Fibroblast of lung (primary cell): ENCODE measurements around the gene MAPKAPK3. TPM values are rescaled to one million over a fixed set of nuclear protein-coding genes. Genes with fewer than 3 reads are reported as not detected.

Source experiments
- DNase-seq, 2 donors: peaks; one replicate each; pipeline versions ENCODE4 v3.0.0 to v3.0.0-alpha.2; 2010; ENCODE audit warnings: low read depth in 2 of 2
- H2AFZ ChIP-seq: 2 replicates; pipeline ENCODE4 v1.5.1; 2012; ENCODE audit warnings: low read length, control low read depth, inconsistent platforms
- H3K27ac ChIP-seq: 2 replicates; pipeline ENCODE4 v1.5.1; 2011; ENCODE audit warnings: low read length, control low read depth; ENCODE audit not compliant: insufficient read depth
- H3K27me3 ChIP-seq: 2 replicates; pipeline ENCODE4 v1.5.1; 2011; ENCODE audit warnings: mild to moderate bottlenecking, low read length; ENCODE audit not compliant: control insufficient read depth, insufficient read depth
- H3K36me3 ChIP-seq: 2 replicates; pipeline ENCODE4 v1.5.1; 2011; ENCODE audit warnings: low read length; ENCODE audit not compliant: control insufficient read depth, insufficient read depth
- H3K4me1 ChIP-seq: 2 replicates; pipeline ENCODE4 v1.5.1; 2011; ENCODE audit warnings: low read length; ENCODE audit not compliant: control insufficient read depth, insufficient read depth; ENCODE audit errors: extremely low read depth
- H3K4me2 ChIP-seq: 2 replicates; pipeline ENCODE4 v1.5.1; 2011; ENCODE audit warnings: low read length, control low read depth; ENCODE audit not compliant: insufficient read depth; ENCODE audit errors: extremely low read depth
- H3K4me3 ChIP-seq, 4 experiments: fragments of 200-600 bp in 1 of 4; sonication (generic) in 1 of 4; replicated peaks in 1 of 4; 2 replicates each; pipeline ENCODE4 v1.5.1; 2011 to 2016; ENCODE audit warnings: low read length in 4 of 4, low read depth in 3 of 4, mild to moderate bottlenecking in 3 of 4, control low read depth in 2 of 4, inconsistent platforms in 1 of 4, mixed read lengths in 1 of 4; ENCODE audit not compliant: insufficient read depth in 1 of 4; ENCODE audit errors: control extremely low read depth in 1 of 4
- H3K79me2 ChIP-seq: 2 replicates; pipeline ENCODE4 v1.5.1; 2012; ENCODE audit warnings: mild to moderate bottlenecking, low read length, inconsistent platforms; ENCODE audit not compliant: control insufficient read depth, insufficient read depth
- H3K9ac ChIP-seq: 2 replicates; pipeline ENCODE4 v1.5.1; 2011; ENCODE audit warnings: mild to moderate bottlenecking, low read length, control low read depth; ENCODE audit not compliant: insufficient read depth
- H3K9me3 ChIP-seq: 2 replicates; pipeline ENCODE4 v1.5.1; 2012; ENCODE audit warnings: low read depth, low read length; ENCODE audit not compliant: control insufficient read depth, insufficient read depth
- H4K20me1 ChIP-seq: 2 replicates; pipeline ENCODE4 v1.5.1; 2011; ENCODE audit warnings: low read length; ENCODE audit not compliant: control insufficient read depth, insufficient read depth; ENCODE audit errors: extremely low read depth
- EZH2 ChIP-seq: IDR thresholded peaks from 2 replicates; pipeline ENCODE4 v1.5.1; 2012; ENCODE audit warnings: low read length, control low read depth, mild to moderate bottlenecking; ENCODE audit errors: missing control alignments
- polyA plus RNA-seq, 2 donors: library from polyadenylated mRNA; depleted of rRNA in 1 of 2; stranded (reverse) in 1 of 2; unstranded in 1 of 2; fragments of >200 nt; gene quantifications; 2 replicates each; pipeline ENCODE4 v1.2.1, GENCODE V29; 2011 to 2012; ENCODE audit warnings: missing spikeins in 1 of 2
- total RNA-seq: library from RNA; depleted of rRNA; stranded (reverse); fragments of >200 nt; gene quantifications from 2 replicates; pipeline ENCODE4 v1.2.1, GENCODE V29; 2014
- TF ChIP-seq, protein P1 (sequence below), 2 donors: IDR thresholded peaks in 1 of 2; conservative IDR thresholded peaks in 1 of 2; 1 replicate in 1 of 2; 2 replicates in 1 of 2; pipeline ENCODE4 v1.5.1; 2011 to 2012; ENCODE audit warnings: low read length in 2 of 2, control low read depth in 1 of 2, inconsistent platforms in 1 of 2, low read depth in 1 of 2, mild to moderate bottlenecking in 1 of 2

MAPKAPK3 gene
- total and polyA plus RNA-seq, 2 donors (not counting 1 experiment from before 2014, with no cell fraction given): 34.3 to 38.4 TPM

DNA sequence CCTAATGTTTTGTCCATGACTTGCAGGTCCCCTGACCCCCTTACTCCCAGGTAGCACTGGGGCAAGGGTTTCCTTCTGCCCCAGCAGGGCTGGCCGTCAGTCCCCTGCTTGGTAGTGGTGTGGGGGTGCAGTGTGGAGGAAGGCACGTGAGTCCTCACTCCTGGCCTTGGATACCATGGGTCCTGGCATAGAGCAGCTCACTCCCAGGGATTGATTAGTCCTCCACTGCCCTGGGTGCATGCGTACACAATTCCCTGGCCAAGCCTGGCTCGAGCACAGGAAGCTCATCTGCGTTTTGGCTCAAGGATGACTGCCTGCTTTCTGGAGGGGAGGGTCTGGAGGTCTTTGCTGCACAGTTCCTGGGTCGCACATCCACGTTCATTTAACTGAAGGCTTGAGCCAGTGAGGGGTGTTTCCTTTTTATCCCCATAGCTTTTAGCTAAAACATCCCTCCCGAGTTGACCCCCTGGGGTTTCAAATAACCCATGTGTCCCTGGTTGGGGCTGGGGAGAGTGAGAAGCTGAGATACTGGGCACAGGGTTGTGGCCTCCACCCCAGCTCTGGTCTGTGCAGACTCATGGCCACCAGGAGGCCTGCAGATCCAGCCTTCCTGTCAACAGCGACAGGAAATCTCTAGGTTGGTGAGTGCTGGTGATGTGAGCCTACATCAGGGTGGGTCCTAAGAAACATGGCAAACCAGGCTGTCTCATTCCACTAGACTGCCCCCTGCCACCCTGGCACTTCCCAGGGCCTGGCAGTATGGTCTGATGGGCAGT is 36.1 kb upstream of the MAPKAPK3 start:
- no peaks in the 10 kb centered on the region for H3K9me3 ChIP-seq
- peaks cover 4% of the 10 kb centered on the region for H3K36me3 ChIP-seq
- no peaks in the 10 kb centered on the region for H4K20me1 ChIP-seq
- H3K9ac ChIP-seq: no peak overlapping the region
- no peaks in the 10 kb centered on the region for H3K4me1 ChIP-seq
- H2AFZ ChIP-seq: no peak overlapping the region
- H3K27ac ChIP-seq: no peak overlapping the region
- no peak for DNase-seq
- H3K4me3 ChIP-seq: no peak overlapping the region
- no peaks in the 10 kb centered on the region for H3K27me3 ChIP-seq
- no peak overlapping the region for H3K4me2 ChIP-seq
- TF ChIP-seq EZH2: no peak
- TF ChIP-seq, protein P1, sequence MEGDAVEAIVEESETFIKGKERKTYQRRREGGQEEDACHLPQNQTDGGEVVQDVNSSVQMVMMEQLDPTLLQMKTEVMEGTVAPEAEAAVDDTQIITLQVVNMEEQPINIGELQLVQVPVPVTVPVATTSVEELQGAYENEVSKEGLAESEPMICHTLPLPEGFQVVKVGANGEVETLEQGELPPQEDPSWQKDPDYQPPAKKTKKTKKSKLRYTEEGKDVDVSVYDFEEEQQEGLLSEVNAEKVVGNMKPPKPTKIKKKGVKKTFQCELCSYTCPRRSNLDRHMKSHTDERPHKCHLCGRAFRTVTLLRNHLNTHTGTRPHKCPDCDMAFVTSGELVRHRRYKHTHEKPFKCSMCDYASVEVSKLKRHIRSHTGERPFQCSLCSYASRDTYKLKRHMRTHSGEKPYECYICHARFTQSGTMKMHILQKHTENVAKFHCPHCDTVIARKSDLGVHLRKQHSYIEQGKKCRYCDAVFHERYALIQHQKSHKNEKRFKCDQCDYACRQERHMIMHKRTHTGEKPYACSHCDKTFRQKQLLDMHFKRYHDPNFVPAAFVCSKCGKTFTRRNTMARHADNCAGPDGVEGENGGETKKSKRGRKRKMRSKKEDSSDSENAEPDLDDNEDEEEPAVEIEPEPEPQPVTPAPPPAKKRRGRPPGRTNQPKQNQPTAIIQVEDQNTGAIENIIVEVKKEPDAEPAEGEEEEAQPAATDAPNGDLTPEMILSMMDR (conservative IDR thresholded peaks at IDR 0.05 in 1 of 2, IDR thresholded peaks at IDR 0.05 in 1 of 2; ENCODE audit: low read depth in 1 of 2, low read length in 2 of 2): peak in 1 of 2 donors; percentile 15
- H3K79me2 ChIP-seq: no peaks in the 10 kb centered on the region

DNA sequence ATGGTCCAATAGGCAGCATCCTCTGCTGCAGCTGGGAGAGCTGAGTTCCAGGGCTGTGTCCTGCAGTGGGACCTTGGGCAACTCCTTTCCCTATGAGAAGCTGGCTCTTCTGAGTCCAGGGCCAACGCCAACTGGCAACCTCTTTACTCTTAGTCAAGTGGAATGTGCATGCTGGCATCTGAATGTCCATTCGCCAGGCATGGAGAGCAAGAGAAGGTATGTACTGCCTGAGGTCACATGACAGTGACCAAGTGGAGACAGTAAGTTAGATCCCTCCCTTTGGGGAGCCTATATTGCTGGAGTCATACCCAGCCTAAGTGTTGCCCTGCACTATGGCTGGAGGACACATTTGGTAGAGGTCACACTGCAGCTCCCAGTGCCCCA is 35.5 kb upstream of the MAPKAPK3 start:
- Histone ChIP-seq H3K27me3 (no peaks in the 10 kb centered on the region), H3K79me2 (no peaks in the 10 kb centered on the region), H3K4me3 (no peak overlapping the region), H3K36me3 (peaks cover 4% of the 10 kb centered on the region), H2AFZ (no peak overlapping the region), H3K9ac (no peak overlapping the region), H3K4me1 (no peaks in the 10 kb centered on the region), H4K20me1 (no peaks in the 10 kb centered on the region), H3K9me3 (no peaks in the 10 kb centered on the region), H3K27ac (no peak overlapping the region), H3K4me2 (no peak overlapping the region)
- no peak for TF ChIP-seq EZH2
- TF ChIP-seq, protein P1 (conservative IDR thresholded peaks at IDR 0.05 in 1 of 2, IDR thresholded peaks at IDR 0.05 in 1 of 2; ENCODE audit: low read depth in 1 of 2, low read length in 2 of 2): no peak
- no peak for DNase-seq

DNA sequence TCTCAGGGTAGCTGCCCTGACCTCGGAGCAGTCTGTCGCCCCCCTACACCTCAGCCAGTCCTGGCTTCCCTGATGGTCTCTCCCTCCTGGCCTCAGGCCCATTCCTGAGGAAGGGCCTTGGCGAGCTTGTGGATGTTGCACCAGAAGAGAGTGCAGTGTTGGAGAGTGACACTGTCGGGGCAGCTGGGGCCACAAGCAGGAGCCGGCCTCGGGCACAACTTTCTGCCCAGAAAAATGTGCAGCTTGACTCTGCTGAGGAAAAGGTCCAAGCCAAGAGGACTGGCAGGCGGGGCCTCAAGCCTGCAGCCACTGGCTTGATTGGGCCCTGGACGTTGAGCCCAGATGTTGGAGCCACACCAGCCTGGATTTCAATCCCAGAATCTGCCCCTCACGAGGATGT is 34.9 kb upstream of the MAPKAPK3 start:
- no peak for DNase-seq

More for the DNA sequence above, 34.9 kb upstream of the MAPKAPK3 start:
- no peak overlapping the region for H3K27ac ChIP-seq
- TF ChIP-seq, protein P1 (conservative IDR thresholded peaks at IDR 0.05 in 1 of 2, IDR thresholded peaks at IDR 0.05 in 1 of 2; ENCODE audit: low read depth in 1 of 2, low read length in 2 of 2): no peak
- no peak for TF ChIP-seq EZH2
- no peak overlapping the region for H2AFZ ChIP-seq
- H3K9ac ChIP-seq: no peak overlapping the region
- H3K9me3 ChIP-seq: no peaks in the 10 kb centered on the region
- no peak overlapping the region for H3K4me3 ChIP-seq
- H4K20me1 ChIP-seq: no peaks in the 10 kb centered on the region
- H3K4me1 ChIP-seq: no peaks in the 10 kb centered on the region
- no peaks in the 10 kb centered on the region for H3K27me3 ChIP-seq
- H3K79me2 ChIP-seq: no peaks in the 10 kb centered on the region
- H3K36me3 ChIP-seq: peaks cover 2% of the 10 kb centered on the region
- no peak overlapping the region for H3K4me2 ChIP-seq
